SW480 (cell line): ENCODE measurements around the gene ACTA2.
A peak's percentile ranks its signal among the peaks of the same experiment; 100 is the strongest.

Experiments used
- DNase-seq: peaks from one replicate; pipeline ENCODE4 v3.0.0-alpha.2; 2016; ENCODE audit warnings: low spot score

ACTA2 gene

DNA sequence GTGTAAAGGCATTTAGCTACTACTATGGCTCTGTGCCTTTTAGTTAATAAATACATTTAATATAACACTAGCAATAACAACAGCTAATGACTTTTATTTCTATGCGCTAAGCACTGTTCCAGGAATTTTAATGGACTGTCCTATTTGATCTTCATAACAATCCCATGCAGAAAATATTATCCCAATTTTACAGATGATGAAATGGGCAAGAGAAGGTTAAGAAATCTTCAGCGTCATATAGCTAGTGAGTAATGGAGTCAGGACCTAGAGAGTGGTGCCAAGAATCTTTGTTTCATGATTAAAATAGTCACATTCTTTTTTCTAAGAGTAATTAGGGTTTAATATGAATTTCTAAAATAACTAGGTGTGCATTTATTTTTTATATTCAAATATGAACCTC, 32.4 kb downstream of the ACTA2 start:
- DNase-seq, result no peak

DNA sequence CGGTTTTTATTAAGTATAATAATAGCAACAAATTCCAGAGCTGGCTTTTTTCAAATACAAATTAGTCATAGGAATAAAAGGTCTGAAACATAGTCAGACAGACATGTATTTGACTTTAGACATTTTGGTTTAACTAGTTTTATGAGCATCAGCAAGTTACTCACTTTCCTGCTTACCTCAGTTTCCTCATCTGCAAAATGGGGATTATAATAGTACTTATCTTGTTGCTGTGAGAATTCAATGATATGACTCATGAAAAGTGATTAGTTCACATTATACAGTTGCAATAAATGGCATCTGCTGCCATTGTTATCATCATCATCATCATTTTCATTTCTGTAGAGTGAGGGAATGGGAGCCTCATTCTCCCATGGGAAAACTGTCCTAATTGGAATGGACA, 33.5 kb downstream of the ACTA2 start:
- DNase-seq, result no peak

DNA sequence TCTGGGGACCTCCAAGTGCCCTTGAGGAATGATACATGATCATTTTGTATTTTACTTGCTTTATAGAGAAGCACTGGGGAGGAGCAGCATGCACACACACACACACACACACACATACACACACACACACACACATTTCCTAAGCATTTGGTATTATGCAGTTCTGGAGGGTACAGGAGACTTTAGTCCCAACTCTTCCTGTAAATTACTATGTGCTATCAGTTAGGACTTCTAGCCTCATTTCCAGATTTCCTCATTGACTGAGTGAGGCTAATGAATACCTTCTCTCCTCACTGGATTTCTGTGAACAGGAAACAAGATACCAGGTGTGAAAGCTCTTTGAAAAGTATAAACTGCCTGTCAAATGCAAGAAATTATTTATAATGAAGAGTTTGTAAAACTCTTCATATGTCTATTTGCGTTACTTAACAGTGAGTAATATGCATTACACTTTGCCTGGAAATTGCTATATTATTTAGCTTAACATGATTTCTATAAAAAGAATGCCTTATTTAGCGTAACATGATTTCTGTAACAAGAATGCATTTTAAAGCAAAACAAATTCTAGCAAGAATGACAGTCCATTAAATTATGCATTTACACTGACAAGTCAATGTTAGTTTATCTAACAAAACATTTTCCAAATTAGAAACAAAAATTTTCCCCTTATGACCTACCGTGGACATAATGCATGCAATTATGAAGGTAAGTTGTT, 34.2 kb downstream of the ACTA2 start:
- no peak for DNase-seq

DNA sequence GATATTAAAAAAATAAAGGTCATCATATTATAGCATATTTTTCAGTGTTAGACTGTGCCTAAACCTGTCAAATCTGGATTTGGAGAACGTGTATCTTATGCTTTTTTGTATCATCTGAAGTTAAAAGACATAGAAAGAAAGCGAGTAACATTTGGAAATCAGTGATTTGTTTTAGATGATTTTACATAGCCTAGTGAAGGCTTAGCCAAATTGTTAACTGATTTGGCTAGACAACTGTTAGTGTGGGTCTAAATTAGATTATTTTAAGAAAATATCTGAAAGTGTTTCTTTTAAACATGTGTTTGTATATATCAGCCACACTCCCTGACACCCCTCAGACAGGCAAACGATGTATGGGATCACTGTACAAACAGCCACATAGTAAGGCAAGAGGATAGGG, 35.6 kb downstream of the ACTA2 start:
- no peak for DNase-seq

DNA sequence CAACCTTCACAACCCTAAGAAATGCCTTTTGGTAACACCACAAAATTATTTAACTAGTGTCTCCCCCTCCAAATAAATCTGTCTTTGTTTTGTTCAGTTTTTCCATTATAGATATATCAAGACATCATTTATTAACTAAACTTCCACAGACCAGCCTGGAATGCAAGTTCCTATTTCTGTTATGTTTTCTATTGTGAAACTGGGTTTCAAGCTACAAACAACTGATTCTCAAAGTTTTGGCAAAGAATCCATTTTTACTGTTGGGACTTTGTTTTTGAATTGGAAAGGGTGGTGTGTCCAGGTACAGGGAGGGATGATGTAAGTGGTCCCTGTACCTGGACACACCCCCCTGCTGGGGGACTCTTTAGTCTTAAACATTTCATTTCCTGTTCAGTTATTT, 36.3 kb downstream of the ACTA2 start:
- no peak for DNase-seq

DNA sequence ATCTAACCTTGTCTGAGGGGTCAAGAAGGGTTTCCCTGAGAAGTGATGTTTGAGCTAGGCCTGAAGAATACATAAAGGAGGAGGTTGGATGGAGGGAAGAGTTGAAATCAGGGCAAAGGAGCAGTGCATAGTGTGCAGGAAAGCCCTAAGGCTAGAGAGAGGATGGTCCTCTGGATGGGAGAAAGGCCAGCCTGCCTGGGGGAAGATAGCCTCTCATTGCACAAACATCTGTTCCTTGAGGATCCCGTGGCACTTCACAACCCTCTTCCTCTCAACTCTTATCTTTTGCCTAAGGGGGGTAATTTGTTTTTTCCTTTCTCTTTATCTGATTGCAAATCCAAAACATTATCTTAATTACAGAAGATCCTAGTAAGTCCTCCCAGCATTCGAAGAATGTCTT, 36.8 kb downstream of the ACTA2 start:
- no peak for DNase-seq

DNA sequence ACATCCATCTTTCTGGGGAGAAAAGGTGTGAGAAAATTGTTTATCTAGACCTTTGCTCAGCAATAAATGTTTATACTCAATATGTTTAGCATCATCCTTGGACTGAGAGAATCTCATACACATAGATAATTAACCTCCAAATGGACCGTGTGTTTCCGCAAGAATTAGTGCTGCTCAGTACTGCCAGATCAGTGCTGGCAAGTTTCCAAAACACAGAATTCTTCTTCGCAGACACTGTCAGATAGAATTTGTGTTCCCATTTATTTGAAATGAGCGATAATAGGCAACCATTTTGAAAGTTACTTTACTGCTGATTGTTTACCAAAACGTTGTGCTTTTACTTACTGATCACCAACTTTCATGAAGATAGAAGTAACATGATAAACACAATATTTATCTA, 38.8 kb downstream of the ACTA2 start:
- no peak for DNase-seq

DNA sequence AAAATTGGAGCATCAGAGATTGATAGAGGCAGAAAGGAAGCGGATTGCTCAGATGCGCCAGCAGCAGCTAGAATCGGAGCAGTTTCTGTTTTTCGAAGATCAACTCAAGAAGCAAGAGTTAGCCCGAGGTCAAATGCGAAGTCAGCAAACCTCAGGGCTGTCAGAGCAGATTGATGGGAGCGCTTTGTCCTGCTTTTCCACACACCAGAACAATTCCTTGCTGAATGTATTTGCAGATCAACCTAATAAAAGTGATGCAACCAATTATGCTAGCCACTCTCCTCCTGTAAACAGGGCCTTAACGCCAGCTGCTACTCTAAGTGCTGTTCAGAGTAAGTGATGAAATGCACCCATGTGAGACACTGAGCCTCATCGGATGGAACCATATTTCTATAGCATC, 39.4 kb downstream of the ACTA2 start:
- no peak for DNase-seq

DNA sequence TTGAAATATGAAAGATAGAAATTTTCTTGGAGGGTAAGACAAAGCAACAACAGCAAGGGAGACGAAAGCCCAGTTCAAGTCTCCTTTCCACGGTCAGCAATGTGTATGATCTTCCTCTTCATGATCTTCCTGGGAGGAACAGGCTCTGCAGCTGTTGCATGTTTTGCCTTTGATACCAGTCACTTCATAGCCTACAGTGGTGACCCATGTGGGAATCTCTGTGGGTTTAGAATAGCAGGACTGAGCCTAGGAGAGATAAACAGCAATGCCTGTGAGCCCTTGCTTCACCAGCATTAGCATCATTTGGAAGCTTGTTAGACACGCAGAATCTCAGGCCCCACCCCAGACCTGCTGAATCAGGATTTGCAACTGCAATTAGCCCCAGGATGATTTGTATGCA, 40.7 kb downstream of the ACTA2 start:
- no peak for DNase-seq

DNA sequence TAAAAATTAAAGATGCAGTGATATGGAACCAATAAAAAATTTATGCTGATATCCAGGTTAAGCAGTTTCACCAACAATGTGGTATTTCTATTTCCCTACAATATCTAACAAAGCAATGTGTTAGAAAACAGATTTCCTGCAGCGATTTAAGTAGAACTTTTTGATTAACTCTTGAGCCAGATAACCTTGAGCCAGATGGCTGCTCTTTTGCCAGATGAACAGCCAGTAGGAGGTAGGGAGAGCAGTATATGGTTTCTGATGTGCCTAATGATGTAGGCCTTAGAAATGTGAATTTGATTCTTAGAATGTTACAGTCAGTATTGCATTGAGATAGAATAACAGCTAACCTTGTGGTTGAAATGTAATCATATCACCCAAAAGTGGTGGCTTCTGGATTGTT, 41.5 kb downstream of the ACTA2 start:
- DNase-seq, result no peak

DNA sequence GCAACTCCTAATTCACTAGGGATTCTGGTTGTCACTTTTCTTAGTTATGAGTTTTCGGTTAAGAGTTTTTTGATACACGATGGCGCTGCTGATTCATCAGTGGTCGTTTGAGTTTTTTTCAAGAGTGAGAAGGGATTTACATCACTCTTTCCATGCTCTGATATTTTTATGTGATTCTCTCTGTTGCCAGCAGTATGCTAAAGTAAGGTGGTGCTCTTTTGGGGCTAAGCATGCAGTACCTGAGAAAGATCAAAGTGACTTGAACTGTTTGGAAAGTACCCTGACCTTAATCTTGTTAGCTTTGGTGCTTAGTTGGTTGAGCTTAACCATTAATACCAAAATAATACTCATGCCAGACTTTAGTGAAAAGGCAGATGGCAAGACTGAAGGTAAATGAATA, 44.4 kb downstream of the ACTA2 start:
- no peak for DNase-seq

DNA sequence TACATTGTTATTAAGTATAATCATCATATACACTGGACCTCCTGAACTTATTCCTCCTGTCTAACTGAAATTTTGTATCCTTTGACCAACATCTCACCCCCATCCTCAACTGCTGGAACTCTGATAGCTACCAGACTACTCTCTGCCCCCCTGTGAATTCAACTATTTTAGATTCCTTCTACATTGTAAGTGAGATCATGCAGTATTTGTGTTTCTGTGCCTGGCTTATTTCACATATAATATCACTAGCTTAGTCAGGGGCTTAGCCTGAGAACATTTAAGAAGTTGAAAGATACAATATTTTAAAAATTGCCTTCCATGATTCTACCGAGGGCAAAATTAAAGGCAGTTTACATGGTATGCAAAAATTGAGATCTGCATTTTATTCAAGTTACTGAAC, 45.7 kb downstream of the ACTA2 start:
- no peak for DNase-seq

DNA sequence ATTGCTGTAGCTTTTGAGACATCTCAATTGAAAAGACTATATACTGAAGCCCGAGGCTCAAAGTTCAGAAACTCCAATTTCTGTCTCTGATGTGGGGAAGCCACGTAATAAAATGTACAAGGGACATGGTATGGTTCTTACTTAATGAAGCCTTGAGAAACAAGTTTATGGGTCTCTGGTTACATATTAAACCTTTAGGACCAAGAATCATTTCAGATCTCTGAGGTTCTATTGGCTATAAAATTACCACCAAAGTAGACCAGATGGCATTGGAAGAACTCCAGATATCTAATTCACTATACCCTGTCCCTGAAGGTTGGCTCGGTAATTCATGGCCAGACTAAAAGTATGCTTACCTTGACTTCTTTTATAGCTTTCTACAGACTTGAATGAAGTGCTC, 48.9 kb downstream of the ACTA2 start:
- peak; percentile 23 for DNase-seq

DNA sequence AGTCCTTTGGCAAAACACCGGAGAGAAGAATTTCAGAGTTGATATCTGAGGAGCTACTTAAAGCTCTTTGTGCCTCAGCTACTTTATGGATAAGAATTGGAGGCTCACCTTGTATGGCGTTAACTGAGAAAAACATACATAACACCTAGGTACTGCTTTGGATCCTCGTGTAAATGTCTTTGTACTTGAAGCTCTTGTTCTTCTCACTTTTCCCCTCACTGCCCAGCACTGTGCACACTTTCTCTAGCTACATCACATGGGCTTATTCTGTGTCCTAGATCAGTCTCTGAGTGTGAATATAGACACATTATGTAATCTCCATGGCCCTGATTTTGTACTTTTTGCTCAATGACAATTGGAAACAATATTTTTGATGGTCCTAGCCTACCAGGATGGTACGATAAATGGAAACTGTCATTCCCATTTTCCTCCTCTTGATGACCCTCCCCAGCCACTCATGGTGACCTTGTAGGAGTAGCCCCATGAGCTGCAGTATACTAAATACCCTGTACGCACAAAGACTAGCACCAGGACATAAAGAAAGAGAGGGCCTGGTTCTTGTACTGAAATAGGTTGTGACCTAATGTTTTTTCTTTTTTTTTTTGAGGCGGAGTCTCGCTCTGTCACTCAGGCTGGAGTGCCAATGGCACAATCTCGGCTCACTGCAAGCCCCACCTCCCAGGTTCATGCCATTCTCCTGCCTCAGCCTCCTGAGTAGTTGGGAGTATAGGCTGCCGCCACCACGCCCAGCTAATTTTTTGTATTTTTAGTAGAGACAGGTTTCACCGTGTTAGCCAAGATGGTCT, 50.4 kb downstream of the ACTA2 start:
- no peak for DNase-seq

DNA sequence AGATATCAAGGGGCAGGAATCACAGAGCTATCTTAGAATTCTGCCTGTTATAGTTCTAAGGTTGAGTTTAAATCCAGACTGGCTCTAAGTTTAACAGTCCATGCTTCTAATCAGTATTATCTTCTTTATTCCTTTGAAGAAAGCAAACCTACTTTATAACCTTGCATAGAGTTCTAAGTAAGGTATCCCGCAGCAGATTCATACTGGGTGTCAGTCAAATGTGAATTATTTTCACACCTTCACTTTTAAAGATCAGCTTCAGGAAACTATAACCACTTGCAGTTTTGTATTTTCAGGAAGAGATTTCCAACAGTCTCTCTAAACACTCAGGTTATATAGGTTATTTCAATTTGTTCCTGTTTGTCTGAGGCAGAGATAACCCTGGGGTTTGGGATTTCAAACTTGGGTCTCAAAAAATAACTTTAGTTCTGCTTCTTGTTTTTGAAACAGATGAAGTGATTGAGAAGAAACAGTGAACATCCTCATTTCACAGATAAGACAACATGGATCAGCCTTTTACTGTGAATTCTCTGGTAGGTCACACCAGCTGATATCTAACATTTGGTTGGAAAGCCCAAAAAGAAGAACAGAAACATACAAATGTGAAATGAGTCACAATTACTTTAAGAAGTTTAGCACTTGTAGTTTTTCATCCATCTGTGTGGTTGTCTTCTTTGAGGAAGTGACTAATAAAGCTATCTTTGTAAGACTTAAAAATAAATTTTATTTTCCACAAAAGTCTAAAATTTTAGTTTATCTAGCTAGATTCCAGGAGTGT, 51.2 kb downstream of the ACTA2 start:
- DNase-seq, result no peak

DNA sequence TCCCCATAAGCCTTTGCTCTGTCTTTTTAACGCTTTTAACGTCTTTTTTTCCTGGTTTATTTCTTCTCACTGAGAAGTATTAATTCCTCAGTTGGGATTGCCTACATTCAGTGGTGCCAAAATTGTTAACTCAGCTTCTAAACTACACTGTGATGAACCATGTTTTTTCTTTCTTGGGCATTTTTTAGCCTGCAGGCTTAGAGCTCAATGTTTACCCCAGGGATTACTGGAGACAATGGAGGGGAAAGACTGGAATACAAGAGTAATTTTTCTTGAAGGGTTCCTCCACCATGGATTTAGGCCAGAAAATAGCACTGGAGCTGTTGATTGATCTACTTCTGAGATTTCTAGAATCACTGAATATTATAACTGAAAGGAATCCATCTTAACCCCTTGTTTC, 52.7 kb downstream of the ACTA2 start:
- DNase-seq, result no peak

DNA sequence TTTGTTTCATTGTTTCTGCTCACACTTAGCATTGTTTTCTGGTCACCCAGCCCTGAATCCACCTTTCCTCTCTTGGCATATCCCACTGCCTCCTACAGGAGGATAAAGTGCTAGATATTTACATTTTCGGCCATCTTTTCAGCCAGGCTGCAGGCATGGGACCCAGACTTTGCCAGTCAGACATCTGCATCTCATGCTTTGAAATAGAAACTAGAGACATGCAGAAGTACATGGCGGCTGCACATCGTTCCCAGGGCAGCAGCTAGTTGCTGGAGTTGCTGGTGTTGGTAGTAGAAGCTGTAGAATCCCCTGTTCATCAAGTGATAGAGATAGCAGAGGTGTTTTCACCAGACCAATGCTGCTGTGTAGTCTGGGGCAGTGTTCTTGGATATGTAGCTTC, 53.8 kb downstream of the ACTA2 start:
- DNase-seq, result no peak

DNA sequence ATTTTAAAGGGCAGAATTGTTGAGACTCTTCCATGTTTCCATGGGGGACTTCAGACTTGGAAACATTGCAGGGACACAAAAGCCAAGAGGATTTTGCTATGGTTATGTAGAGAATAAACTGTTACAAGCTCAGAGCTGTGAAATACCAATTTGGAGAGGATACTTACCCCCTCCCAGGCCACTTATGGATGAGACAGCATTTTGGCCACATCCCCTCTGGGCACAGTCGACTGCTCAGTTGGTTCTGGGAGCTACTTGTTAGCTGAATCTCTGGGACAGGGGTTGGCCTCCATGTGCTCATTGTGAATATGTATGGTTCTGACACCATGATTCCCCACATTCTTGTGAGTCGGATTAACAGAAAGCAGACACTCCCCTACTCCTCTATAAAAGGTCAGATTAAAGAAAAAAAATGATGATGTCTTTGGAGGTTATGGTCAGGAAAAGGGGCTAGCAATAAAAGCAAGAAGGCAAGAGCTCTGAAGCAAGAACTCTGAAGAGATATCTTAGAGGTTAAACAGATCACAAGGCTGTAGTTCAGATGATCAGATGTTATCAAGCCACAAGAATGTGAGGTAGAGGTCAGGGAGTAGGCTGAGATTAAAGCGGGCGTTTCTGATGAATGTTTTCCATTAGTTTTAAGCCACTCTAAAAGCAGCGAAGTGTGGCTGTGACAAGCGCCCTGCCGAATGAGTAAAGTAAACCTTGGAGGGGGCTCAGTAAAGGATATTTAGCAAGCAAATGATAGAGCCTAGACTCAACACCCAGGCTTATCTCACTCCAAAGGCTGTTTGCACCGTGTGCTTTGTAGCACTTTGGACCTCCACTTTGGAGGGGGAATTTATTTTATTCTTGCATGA, 55.3 kb downstream of the ACTA2 start:
- peak; percentile 61 for DNase-seq

DNA sequence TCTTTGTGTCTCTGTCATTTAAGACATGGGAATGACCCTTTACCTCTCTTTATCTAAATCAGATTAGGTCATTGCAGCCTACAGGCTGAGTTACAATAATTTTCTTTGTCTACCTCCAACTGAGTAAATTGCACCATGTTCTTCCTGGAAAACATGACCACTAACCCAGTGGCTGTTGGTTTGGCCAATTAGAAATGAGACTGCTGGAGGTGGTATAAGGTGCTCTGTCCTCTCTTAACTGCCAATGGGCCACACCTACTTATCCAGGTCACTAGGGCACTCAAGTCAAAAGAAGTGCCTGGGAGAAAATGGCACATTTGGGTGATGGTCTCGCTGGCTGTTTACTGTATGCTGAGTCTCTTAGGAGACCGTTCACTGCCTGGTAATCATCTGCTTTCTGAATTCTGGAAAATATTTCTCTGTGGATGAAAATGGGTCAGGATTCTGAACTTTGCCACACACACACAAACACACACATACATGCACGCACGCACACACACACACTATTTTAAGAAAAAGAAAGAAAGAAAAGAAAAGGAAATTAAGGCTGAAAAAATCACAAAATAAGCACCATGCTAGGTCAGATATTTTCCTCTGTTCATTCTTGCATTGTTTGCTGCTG, 56.1 kb downstream of the ACTA2 start:
- DNase-seq, result peak; percentile 25

DNA sequence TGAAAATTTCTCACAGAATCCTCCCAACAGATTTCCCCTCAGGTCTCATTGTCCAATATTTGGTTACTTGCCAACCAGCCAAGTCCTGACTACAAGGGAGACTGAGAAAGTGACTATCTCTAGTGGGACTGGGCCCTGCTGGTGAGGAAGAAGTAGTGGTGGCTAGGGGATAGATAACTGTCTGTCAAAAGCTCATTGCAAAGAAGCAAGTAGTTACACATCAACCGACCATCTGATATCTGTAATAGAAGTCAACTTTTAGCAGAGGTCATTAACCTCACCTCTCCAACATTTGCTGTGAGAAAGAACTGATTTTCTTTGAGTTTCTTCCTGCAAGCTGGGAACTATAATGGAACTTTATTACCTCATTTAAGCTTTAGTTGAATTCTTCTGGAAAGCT, 57.3 kb downstream of the ACTA2 start:
- no peak for DNase-seq

DNA sequence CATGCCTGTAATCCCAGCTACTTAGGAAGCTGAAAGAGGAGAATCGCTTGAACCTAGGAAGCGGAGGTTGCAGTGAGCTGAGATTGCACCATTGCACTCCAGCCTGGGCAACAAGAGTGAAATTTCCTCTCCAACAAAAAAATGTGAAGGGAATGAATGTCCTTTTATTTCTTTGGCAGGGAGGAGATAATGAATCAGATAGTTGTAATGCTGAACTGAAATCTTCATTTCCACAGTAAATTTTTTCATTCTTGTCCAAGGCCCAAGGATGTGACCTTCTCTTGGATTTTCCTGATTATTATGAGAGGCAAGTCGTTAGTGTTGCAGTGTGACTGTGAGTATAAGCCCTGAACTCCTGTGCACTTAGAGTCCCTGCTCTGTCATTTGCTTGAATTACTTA, 59.0 kb downstream of the ACTA2 start:
- DNase-seq, result no peak
